Activated T-cell treated with anti-CD3 and anti-CD28 coated beads, Interleukin-2, amount 50 U/mL, for 24 hours (primary cell): ENCODE results near the gene KRT34.
"Not testable (repeated sequence)": the region's sequence is repeated elsewhere in the genome, so short reads cannot be mapped to it uniquely, and the experiment has no call there.

Source experiments
- DNase-seq: peaks from one replicate; pipeline ENCODE4 v3.0.0-alpha.2; 2020
- H3K27ac Mint-ChIP-seq: 2 replicates; pipeline ENCODE4 v1.8.0; 2020; ENCODE audit warnings: mild to moderate bottlenecking, mixed read lengths
- H3K27me3 Mint-ChIP-seq: 2 replicates; pipeline ENCODE4 v1.8.0; 2020; ENCODE audit warnings: mixed read lengths
- H3K36me3 Mint-ChIP-seq: 2 replicates; pipeline ENCODE4 v1.8.0; 2020; ENCODE audit warnings: low read depth, mixed read lengths
- H3K4me1 Mint-ChIP-seq: 2 replicates; pipeline ENCODE4 v1.8.0; 2020; ENCODE audit warnings: low read depth, mixed read lengths
- H3K4me3 Mint-ChIP-seq: 2 replicates; pipeline ENCODE4 v1.8.0; 2020; ENCODE audit warnings: mild to moderate bottlenecking, moderate library complexity, mixed read lengths
- H3K9me3 Mint-ChIP-seq: 2 replicates; pipeline ENCODE4 v1.8.0; 2020; ENCODE audit warnings: mixed read lengths

The KRT34 gene

GRCh38 chr17:41381943-41382342 lies at the start of gene KRT34:
TSS of gene KRT34 (minus strand) at chr17:41382306. CDS start at chr17:41382246, 60 bp downstream.
- not testable (repeated sequence) for H3K4me3 Mint-ChIP-seq, H3K27ac Mint-ChIP-seq

GRCh38 chr17:41430376-41430775 lies 48.3 kb upstream of the KRT34 start:
- H3K36me3 Mint-ChIP-seq, DNase-seq, H3K27ac Mint-ChIP-seq, H3K27me3 Mint-ChIP-seq, H3K4me1 Mint-ChIP-seq, H3K4me3 Mint-ChIP-seq, H3K9me3 Mint-ChIP-seq: not testable (repeated sequence)

More at GRCh38 chr17:41381943-41382342, at the start of gene KRT34:
- H3K27me3 Mint-ChIP-seq, DNase-seq, H3K36me3 Mint-ChIP-seq, H3K9me3 Mint-ChIP-seq: not testable (repeated sequence)
- H3K4me1 Mint-ChIP-seq: peaks cover 11% of the 10 kb centered on the region

- Mint-ChIP-seq H3K4me1 (no peaks in the 10 kb centered on the region), H3K9me3 (no peaks in the 10 kb centered on the region), H3K27ac (no peak overlapping the region)
Measured at GRCh38 chr17:41429667-41430066, 47.6 kb upstream of the KRT34 start.

GRCh38 chr17:41428591-41429291 lies 46.6 kb upstream of the KRT34 start:
- DNase-seq: no peak
- Mint-ChIP-seq H3K4me1 (no peaks in the 10 kb centered on the region), H3K9me3 (no peaks in the 10 kb centered on the region), H3K36me3 (no peaks in the 10 kb centered on the region), H3K4me3 (no peak overlapping the region), H3K27me3 (no peaks in the 10 kb centered on the region), H3K27ac (no peak overlapping the region)

More at GRCh38 chr17:41429667-41430066, 47.6 kb upstream of the KRT34 start:
- no peak for DNase-seq
- no peaks in the 10 kb centered on the region for H3K27me3 Mint-ChIP-seq
- H3K36me3 Mint-ChIP-seq: no peaks in the 10 kb centered on the region
- H3K4me3 Mint-ChIP-seq: no peak overlapping the region

- H3K4me1 Mint-ChIP-seq: peaks cover 1% of the 10 kb centered on the region
- no peaks in the 10 kb centered on the region for H3K27me3 Mint-ChIP-seq
- H3K27ac Mint-ChIP-seq: no peak within 1 kb of the TSS
- DNase-seq: no peak
- no peaks in the 10 kb centered on the region for H3K36me3 Mint-ChIP-seq
- no peak within 1 kb of the TSS for H3K4me3 Mint-ChIP-seq
- no peaks in the 10 kb centered on the region for H3K9me3 Mint-ChIP-seq
Measured at GRCh38 chr17:41424111-41424635, 42.1 kb upstream of the KRT34 start, which contains the start of gene KRT37. TSS of gene KRT37 (minus strand) at chr17:41424585. CDS start at chr17:41424523, 62 bp downstream.

- H3K27me3 Mint-ChIP-seq, H3K9me3 Mint-ChIP-seq, H3K27ac Mint-ChIP-seq, H3K4me1 Mint-ChIP-seq, H3K36me3 Mint-ChIP-seq, DNase-seq, H3K4me3 Mint-ChIP-seq: not testable (repeated sequence)
Measured at GRCh38 chr17:41422586-41422985, 40.5 kb upstream of the KRT34 start.

GRCh38 chr17:41421617-41422016 lies 39.5 kb upstream of the KRT34 start:
- Mint-ChIP-seq H3K36me3 (no peaks in the 10 kb centered on the region), H3K27me3 (no peaks in the 10 kb centered on the region), H3K27ac (no peak overlapping the region), H3K4me1 (peaks cover 1% of the 10 kb centered on the region), H3K4me3 (no peak overlapping the region), H3K9me3 (no peaks in the 10 kb centered on the region)
- no peak for DNase-seq

- H3K4me1 Mint-ChIP-seq: peaks cover 1% of the 10 kb centered on the region
- no peaks in the 10 kb centered on the region for H3K36me3 Mint-ChIP-seq
- H3K9me3 Mint-ChIP-seq: no peaks in the 10 kb centered on the region
- H3K27me3 Mint-ChIP-seq: no peaks in the 10 kb centered on the region
- H3K27ac Mint-ChIP-seq: no peak overlapping the region
- H3K4me3 Mint-ChIP-seq: no peak overlapping the region
- no peak for DNase-seq
Measured at GRCh38 chr17:41421116-41421515, 39.0 kb upstream of the KRT34 start.

- H3K27ac Mint-ChIP-seq: no peak overlapping the region
- H3K4me1 Mint-ChIP-seq: peaks cover 1% of the 10 kb centered on the region
- no peak for DNase-seq
- H3K36me3 Mint-ChIP-seq: no peaks in the 10 kb centered on the region
- no peak overlapping the region for H3K4me3 Mint-ChIP-seq
- no peaks in the 10 kb centered on the region for H3K27me3 Mint-ChIP-seq
- no peaks in the 10 kb centered on the region for H3K9me3 Mint-ChIP-seq
Measured at GRCh38 chr17:41420134-41420533, 38.0 kb upstream of the KRT34 start.

- Mint-ChIP-seq H3K36me3 (no peaks in the 10 kb centered on the region), H3K4me3 (no peak overlapping the region), H3K9me3 (no peaks in the 10 kb centered on the region), H3K27me3 (no peaks in the 10 kb centered on the region), H3K4me1 (peaks cover 1% of the 10 kb centered on the region), H3K27ac (no peak overlapping the region)
- no peak for DNase-seq
Measured at GRCh38 chr17:41419716-41420115, 37.6 kb upstream of the KRT34 start.

GRCh38 chr17:41418116-41418860 lies 36.2 kb upstream of the KRT34 start:
- Mint-ChIP-seq H3K36me3 (no peaks in the 10 kb centered on the region), H3K4me3 (no peak overlapping the region), H3K4me1 (peaks cover 1% of the 10 kb centered on the region), H3K27me3 (no peaks in the 10 kb centered on the region), H3K27ac (no peak overlapping the region), H3K9me3 (no peaks in the 10 kb centered on the region)
- no peak for DNase-seq

- Mint-ChIP-seq H3K9me3 (no peaks in the 10 kb centered on the region), H3K36me3 (no peaks in the 10 kb centered on the region), H3K27ac (no peak overlapping the region), H3K4me1 (peaks cover 1% of the 10 kb centered on the region), H3K4me3 (no peak overlapping the region), H3K27me3 (no peaks in the 10 kb centered on the region)
- DNase-seq: no peak
Measured at GRCh38 chr17:41417576-41418015, 35.5 kb upstream of the KRT34 start.

- H3K4me1 Mint-ChIP-seq: peaks cover 1% of the 10 kb centered on the region
- DNase-seq: no peak
- no peaks in the 10 kb centered on the region for H3K36me3 Mint-ChIP-seq
- no peaks in the 10 kb centered on the region for H3K27me3 Mint-ChIP-seq
- no peak overlapping the region for H3K4me3 Mint-ChIP-seq
- no peaks in the 10 kb centered on the region for H3K9me3 Mint-ChIP-seq
- H3K27ac Mint-ChIP-seq: no peak overlapping the region
Measured at GRCh38 chr17:41417127-41417526, 35.0 kb upstream of the KRT34 start.

GRCh38 chr17:41416479-41416878 lies 34.4 kb upstream of the KRT34 start:
- Mint-ChIP-seq H3K4me3 (no peak overlapping the region), H3K36me3 (no peaks in the 10 kb centered on the region), H3K27me3 (no peaks in the 10 kb centered on the region), H3K4me1 (peaks cover 1% of the 10 kb centered on the region), H3K27ac (no peak overlapping the region), H3K9me3 (no peaks in the 10 kb centered on the region)
- DNase-seq: no peak

GRCh38 chr17:41415833-41416335 lies 33.8 kb upstream of the KRT34 start:
- DNase-seq: no peak
- no peaks in the 10 kb centered on the region for H3K27me3 Mint-ChIP-seq
- peaks cover 1% of the 10 kb centered on the region for H3K4me1 Mint-ChIP-seq
- no peaks in the 10 kb centered on the region for H3K36me3 Mint-ChIP-seq
- no peaks in the 10 kb centered on the region for H3K9me3 Mint-ChIP-seq
- H3K27ac Mint-ChIP-seq: no peak overlapping the region
- H3K4me3 Mint-ChIP-seq: no peak overlapping the region
